K562 (cell line): ENCODE measurements around the gene ALKBH8. TPM values are rescaled to one million over a fixed set of nuclear protein-coding genes. Genes with fewer than 3 reads are reported as not detected.

Source experiments
- ATAC-seq: fragments of 200-7000 bp; cut with Tn5 transposase; 3 replicates; pipeline ENCODE4 v1.9.1; 2020; ENCODE audit warnings: moderate library complexity
- BruUV-seq: library from RNA; stranded (reverse); fragments of 400-500 nt; replicated peaks from 2 replicates; lab custom pipeline; 2021; lab: Mats Ljungman, UMichigan
- CTCF ChIA-PET: fragments of 300-600 bp; formaldehyde crosslinking; extraction: SDS; loops from one replicate; lab custom pipeline; 2021; ENCODE audit warnings: low intra/inter-chr PET ratio; lab: Yijun Ruan, JAX
- POLR2A ChIA-PET: fragments of 300-600, 350-650 bp; sonication (Branson Sonifier 250); formaldehyde crosslinking; extraction: SDS; loops from one replicate; lab custom pipeline; 2021; ENCODE audit warnings: antibody characterized with exemption, inconsistent platforms; lab: Yijun Ruan, JAX
- DNase-seq, 4 experiments: peaks; one replicate each; pipeline versions ENCODE4 v3.0.0 to v3.0.0-alpha.2; 2011 to 2018; ENCODE audit warnings: low spot score in 3 of 4, mixed read lengths in 3 of 4; ENCODE audit errors: extremely low read depth in 1 of 4
- FAIRE-seq: peaks from 2 replicates; lab custom pipeline; 2011; peaks lifted over from hg19 to GRCh38; lab: Jason Lieb, UNC
- H2AFZ ChIP-seq: 2 replicates; pipeline ENCODE4 v1.6.0; 2011; ENCODE audit warnings: low read depth, low read length, control low read depth, inconsistent platforms
- H3K27ac ChIP-seq: fragments of 200-600 bp; 3 replicates; pipeline ENCODE4 v1.8.0; 2011; ENCODE audit warnings: low read depth, mild to moderate bottlenecking, control low read depth, inconsistent platforms, low read length, moderate library complexity, mixed read lengths; ENCODE audit errors: extremely low read depth
- H3K27me3 ChIP-seq, 2 experiments: fragments of 300-600 bp in 1 of 2; 2 replicates in 1 of 2; 3 replicates in 1 of 2; pipeline versions ENCODE4 v1.6.0 to v1.8.0; 2011; ENCODE audit warnings: inconsistent platforms in 2 of 2, low read length in 2 of 2, mild to moderate bottlenecking in 1 of 2, mixed read lengths in 1 of 2, moderate library complexity in 1 of 2; ENCODE audit not compliant: control insufficient read depth in 2 of 2, insufficient read depth in 2 of 2
- H3K36me3 ChIP-seq: fragments of 300-600 bp; 3 replicates; pipeline ENCODE4 v1.8.0; 2011; ENCODE audit warnings: mild to moderate bottlenecking, low read length, inconsistent platforms; ENCODE audit not compliant: control insufficient read depth, insufficient read depth
- H3K4me1 ChIP-seq, 2 experiments: fragments of 200-600 bp in 1 of 2; replicated peaks in 1 of 2; 2 replicates in 1 of 2; 3 replicates in 1 of 2; pipeline versions ENCODE4 v1.5.1 to v1.8.0; 2011; ENCODE audit warnings: inconsistent platforms in 2 of 2, low read length in 2 of 2, mild to moderate bottlenecking in 1 of 2, mixed read lengths in 1 of 2, moderate library complexity in 1 of 2; ENCODE audit not compliant: control insufficient read depth in 2 of 2, insufficient read depth in 2 of 2
- H3K4me2 ChIP-seq: 2 replicates; pipeline ENCODE4 v1.6.1; 2011; ENCODE audit warnings: low read length, control low read depth, inconsistent platforms, mixed read lengths; ENCODE audit not compliant: insufficient read depth
- H3K4me3 ChIP-seq: fragments of 200-600 bp; sonication (generic), shearing (Covaris generic); 2 replicates; pipeline ENCODE4 v1.5.1; 2016; ENCODE audit warnings: control low read depth, inconsistent platforms
- H3K79me2 ChIP-seq: fragments of 200-600 bp; 3 replicates; pipeline ENCODE4 v1.8.0; 2011; ENCODE audit warnings: low read length, inconsistent platforms; ENCODE audit not compliant: control insufficient read depth, insufficient read depth
- H3K9ac ChIP-seq, 2 experiments: 2 replicates each; pipeline versions ENCODE4 v1.6.0 to v1.6.1; 2011; ENCODE audit warnings: low read depth in 2 of 2, low read length in 2 of 2, control low read depth in 1 of 2, inconsistent platforms in 1 of 2, mild to moderate bottlenecking in 1 of 2, mixed read lengths in 1 of 2; ENCODE audit not compliant: insufficient read depth in 1 of 2
- H3K9me1 ChIP-seq: one replicate; pipeline ENCODE4 v1.6.0; 2011; ENCODE audit warnings: inconsistent platforms, mild to moderate bottlenecking, low read length, moderate library complexity; ENCODE audit not compliant: control insufficient read depth, insufficient read depth
- H3K9me3 ChIP-seq: replicated peaks from 2 replicates; pipeline ENCODE4 v1.5.1; 2011; ENCODE audit warnings: low read depth, low read length, inconsistent platforms; ENCODE audit not compliant: control insufficient read depth, insufficient read depth
- H4K20me1 ChIP-seq: replicated peaks from 2 replicates; pipeline ENCODE4 v1.6.1; 2011; ENCODE audit warnings: low read length, inconsistent platforms, mixed read lengths; ENCODE audit not compliant: control insufficient read depth, insufficient read depth
- BDP1 ChIP-seq: IDR thresholded peaks from 3 replicates; pipeline ENCODE4 v1.6.1; 2011; ENCODE audit not compliant: insufficient read length, insufficient read depth
- GATAD2B ChIP-seq: fragments of 450-650 bp; IDR thresholded peaks from 2 replicates; pipeline ENCODE4 v1.6.1; 2017; ENCODE audit warnings: mild to moderate bottlenecking, borderline replicate concordance
- NFIX ChIP-seq: fragments of 250-450 bp; sonication (Bioruptor Pico); IDR thresholded peaks from 2 replicates; pipeline ENCODE4 v1.4.0; 2020; ENCODE audit warnings: low read depth, mild to moderate bottlenecking, moderate library complexity
- SMC3 ChIP-seq: conservative IDR thresholded peaks from 2 replicates; pipeline ENCODE4 v1.6.1; 2011; ENCODE audit warnings: low read depth, low read length, improper control_type of control experiment; ENCODE audit not compliant: insufficient read depth
- SPI1 ChIP-seq: IDR thresholded peaks from 2 replicates; pipeline ENCODE4 v1.6.1; 2011; ENCODE audit warnings: low read depth, low read length, control low read depth, borderline replicate concordance
- WGBS: fragments of 100-300 bp; shearing (Covaris generic); methylation state at CpG from one replicate; pipeline ENCODE4 v1.1.6; 2016; ENCODE audit warnings: low coverage, mixed read lengths; ENCODE audit not compliant: insufficient coverage; ENCODE audit errors: missing lambda C conversion rate; 5-methylcytosine and 5-hydroxymethylcytosine counted together
- in situ Hi-C: fragments of 300-500 bp; cut with MboI; formaldehyde crosslinking; loops from 4 replicates; pipeline ENCODE4 v1.15.0; 2018; ENCODE audit warnings: inconsistent platforms, mixed read lengths
- intact Hi-C: fragments of 100-400 bp; cut with micrococcal nuclease; formaldehyde crosslinking; loops from 2 replicates; pipeline ENCODE4 v1.14.2; 2022
- polyA plus RNA-seq, 8 experiments: library from polyadenylated mRNA; depleted of rRNA in 4 of 8; stranded (reverse) in 5 of 8; unstranded in 3 of 8; fragments of >200 nt; fragmentation: Nextera tagmentation in 2 of 8; fragmentation: Illumina TruSeq in 1 of 8; extraction: Ambion mirVana in 2 of 8; extraction: Trizol in 1 of 8; gene quantifications; 2 replicates each; pipeline versions ENCODE4 v1.2.1 to v1.2.3, GENCODE V29; 2011 to 2014; ENCODE audit warnings: inconsistent platforms in 1 of 8, missing spikeins in 1 of 8
- total RNA-seq, 7 experiments: library from RNA; depleted of rRNA in 6 of 7; stranded (reverse); fragments of >200 nt in 6 of 7; fragmentation: Illumina TruSeq in 2 of 7; extraction: Trizol in 2 of 7; gene quantifications; 2 replicates each; pipeline versions ENCODE4 v1.2.1 to v1.2.3, GENCODE V29; 2011 to 2021; ENCODE audit warnings: low replicate concordance in 1 of 7
- TF ChIP-seq, protein P1 (sequence below), 3 experiments: IDR thresholded peaks in 2 of 3; conservative IDR thresholded peaks in 1 of 3; 2 replicates each; pipeline ENCODE4 v1.5.1; 2011 to 2012; ENCODE audit warnings: low read length in 3 of 3, mild to moderate bottlenecking in 3 of 3, control low read depth in 2 of 3, improper control_type of control experiment in 1 of 3, inconsistent platforms in 1 of 3, low read depth in 1 of 3, mixed read lengths in 1 of 3, moderate library complexity in 1 of 3; ENCODE audit not compliant: insufficient read depth in 2 of 3
- TF ChIP-seq, protein P2 (sequence below): IDR thresholded peaks from 2 replicates; pipeline ENCODE4 v1.6.1; 2012; ENCODE audit warnings: low read depth, low read length, improper control_type of control experiment, borderline replicate concordance
- TF ChIP-seq, protein P3 (sequence below), 2 experiments: fragments of 450-650 bp in 1 of 2; sonication (generic) in 1 of 2; formaldehyde crosslinking; conservative IDR thresholded peaks; 2 replicates each; pipeline versions ENCODE4 v1.4.0 to v1.8.1; 2020 to 2022; ENCODE audit warnings: mild to moderate bottlenecking in 1 of 2, missing genetic modification reagents in 1 of 2

The ALKBH8 gene
- total and polyA plus RNA-seq, 9 of the 15 experiments (the other 6 are each of a cell fraction or from before 2014, with no cell fraction given) = 4.3 to 14.4 (median 9.1) TPM

DNA sequence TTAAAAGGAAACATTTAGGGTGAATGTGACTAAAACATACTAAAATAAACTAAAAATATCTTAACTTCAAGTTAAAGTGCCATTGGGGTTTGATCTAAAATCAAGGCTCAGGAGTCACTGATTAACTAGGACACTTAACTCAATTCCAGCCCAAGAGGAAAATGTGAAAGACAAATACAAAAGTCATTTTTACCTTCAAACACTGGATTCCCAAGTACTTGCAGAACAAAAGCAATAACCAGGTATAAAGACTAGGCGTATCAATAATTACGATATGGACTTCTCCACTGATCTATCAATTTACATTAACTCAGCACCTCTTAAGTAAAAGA is 15.6 kb downstream of the ALKBH8 start:
- POLR2A ChIA-PET = interaction anchor here (1.0 kb wide), 1 partner anchor 140 kb away, joined by 3 read pairs; no protein-coding TSS in a partner anchor

DNA sequence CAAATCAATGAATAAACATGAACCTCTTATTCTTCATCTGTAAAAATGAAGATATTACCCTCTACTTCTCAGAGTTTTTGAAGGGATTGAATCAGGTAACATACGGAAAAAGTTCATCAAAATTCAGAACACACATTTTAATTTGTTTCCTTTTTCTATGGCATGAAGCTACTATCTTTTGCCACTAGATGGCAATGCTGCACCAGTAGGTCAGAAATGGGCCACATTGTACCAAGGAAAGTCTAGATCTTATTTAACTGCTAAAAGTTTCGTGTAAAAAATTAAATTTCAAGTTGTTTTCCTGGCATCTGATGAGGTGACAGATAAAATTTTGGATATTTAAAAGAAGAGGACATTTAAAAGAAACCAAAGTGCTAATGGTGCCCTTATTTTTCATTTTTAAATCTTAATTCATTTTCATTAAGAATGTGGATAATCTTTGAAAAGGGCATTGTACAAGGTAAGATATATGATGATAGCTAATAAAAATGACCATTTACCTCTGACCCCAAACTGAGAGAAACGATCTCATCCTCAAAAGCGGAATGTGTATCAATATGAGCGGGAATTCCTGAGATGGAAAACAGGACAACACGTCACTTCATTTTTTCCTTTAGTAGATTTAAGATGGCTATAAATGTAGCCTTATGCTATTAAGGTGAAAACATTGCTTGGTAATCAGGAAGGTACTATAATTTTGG is 16.1 kb downstream of the ALKBH8 start:
- in situ Hi-C loops (no loop called here), intact Hi-C loops (loop anchor here (1.0 to 10.0 kb wide), 3 partner anchors 55 to 295 kb away; no protein-coding TSS in a partner anchor)
- ATAC-seq (peak; percentile 77), DNase-seq (peak; percentile 36 to 60 (median 38)), FAIRE-seq (peak; percentile 90)
- ChIA-PET POLR2A (interaction anchor here (1.0 kb wide), 3 partner anchors 9 to 140 kb away, joined by 3 to 5 read pairs (median 4); no protein-coding TSS in a partner anchor), CTCF (interaction anchor here (0.6 to 1.6 kb wide), 4 partner anchors 55 to 457 kb away, joined by 3 to 8 read pairs (median 4); no protein-coding TSS in a partner anchor)
- BruUV-seq = no TSS peak
- H4K20me1 ChIP-seq = no peaks in the 10 kb centered on the region
- H2AFZ ChIP-seq = no peak overlapping the region
- H3K9ac ChIP-seq = no peak overlapping the region
- H3K79me2 ChIP-seq = no peaks in the 10 kb centered on the region
- no peak overlapping the region for H3K4me2 ChIP-seq
- peaks cover 47% of the 10 kb centered on the region; the same call in 2 of the 3 replicates for H3K36me3 ChIP-seq
- no peaks in the 10 kb centered on the region for H3K9me1 ChIP-seq
- H3K4me1 ChIP-seq = no peaks in the 10 kb centered on the region
- H3K27ac ChIP-seq = no peak overlapping the region
- H3K9me3 ChIP-seq = no peaks in the 10 kb centered on the region
- 54% methylated on average over 6 of the region's 6 CpGs for WGBS
- no peak overlapping the region for H3K4me3 ChIP-seq
- H3K27me3 ChIP-seq = no peaks in the 10 kb centered on the region
- TF ChIP-seq, protein P1, sequence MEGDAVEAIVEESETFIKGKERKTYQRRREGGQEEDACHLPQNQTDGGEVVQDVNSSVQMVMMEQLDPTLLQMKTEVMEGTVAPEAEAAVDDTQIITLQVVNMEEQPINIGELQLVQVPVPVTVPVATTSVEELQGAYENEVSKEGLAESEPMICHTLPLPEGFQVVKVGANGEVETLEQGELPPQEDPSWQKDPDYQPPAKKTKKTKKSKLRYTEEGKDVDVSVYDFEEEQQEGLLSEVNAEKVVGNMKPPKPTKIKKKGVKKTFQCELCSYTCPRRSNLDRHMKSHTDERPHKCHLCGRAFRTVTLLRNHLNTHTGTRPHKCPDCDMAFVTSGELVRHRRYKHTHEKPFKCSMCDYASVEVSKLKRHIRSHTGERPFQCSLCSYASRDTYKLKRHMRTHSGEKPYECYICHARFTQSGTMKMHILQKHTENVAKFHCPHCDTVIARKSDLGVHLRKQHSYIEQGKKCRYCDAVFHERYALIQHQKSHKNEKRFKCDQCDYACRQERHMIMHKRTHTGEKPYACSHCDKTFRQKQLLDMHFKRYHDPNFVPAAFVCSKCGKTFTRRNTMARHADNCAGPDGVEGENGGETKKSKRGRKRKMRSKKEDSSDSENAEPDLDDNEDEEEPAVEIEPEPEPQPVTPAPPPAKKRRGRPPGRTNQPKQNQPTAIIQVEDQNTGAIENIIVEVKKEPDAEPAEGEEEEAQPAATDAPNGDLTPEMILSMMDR (IDR thresholded peaks at IDR 0.05 in 2 of 3, conservative IDR thresholded peaks at IDR 0.05 in 1 of 3; ENCODE audit: insufficient read depth in 2 of 3, low read depth in 1 of 3, low read length in 3 of 3) = peak; percentile 56 to 85 (median 71); a peak in 5 of 6 replicates
- TF ChIP-seq SMC3 (peak; percentile 53), GATAD2B (0 out of 2 replicates have a peak, but pooled peaks have one; percentile 21), NFIX (no peak), SPI1 (no peak)
- TF ChIP-seq, protein P2, sequence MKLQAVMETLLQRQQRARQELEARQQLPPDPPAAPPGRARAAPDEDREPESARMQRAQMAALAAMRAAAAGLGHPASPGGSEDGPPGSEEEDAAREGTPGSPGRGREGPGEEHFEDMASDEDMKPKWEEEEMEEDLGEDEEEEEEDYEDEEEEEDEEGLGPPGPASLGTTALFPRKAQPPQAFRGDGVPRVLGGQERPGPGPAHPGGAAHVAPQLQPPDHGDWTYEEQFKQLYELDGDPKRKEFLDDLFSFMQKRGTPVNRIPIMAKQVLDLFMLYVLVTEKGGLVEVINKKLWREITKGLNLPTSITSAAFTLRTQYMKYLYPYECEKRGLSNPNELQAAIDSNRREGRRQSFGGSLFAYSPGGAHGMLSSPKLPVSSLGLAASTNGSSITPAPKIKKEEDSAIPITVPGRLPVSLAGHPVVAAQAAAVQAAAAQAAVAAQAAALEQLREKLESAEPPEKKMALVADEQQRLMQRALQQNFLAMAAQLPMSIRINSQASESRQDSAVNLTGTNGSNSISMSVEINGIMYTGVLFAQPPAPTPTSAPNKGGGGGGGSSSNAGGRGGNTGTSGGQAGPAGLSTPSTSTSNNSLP = 0 out of 2 replicates have a peak, but pooled peaks have one; percentile 15
- TF ChIP-seq, protein P3, sequence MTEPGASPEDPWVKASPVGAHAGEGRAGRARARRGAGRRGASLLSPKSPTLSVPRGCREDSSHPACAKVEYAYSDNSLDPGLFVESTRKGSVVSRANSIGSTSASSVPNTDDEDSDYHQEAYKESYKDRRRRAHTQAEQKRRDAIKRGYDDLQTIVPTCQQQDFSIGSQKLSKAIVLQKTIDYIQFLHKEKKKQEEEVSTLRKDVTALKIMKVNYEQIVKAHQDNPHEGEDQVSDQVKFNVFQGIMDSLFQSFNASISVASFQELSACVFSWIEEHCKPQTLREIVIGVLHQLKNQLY (CRISPR knock-in tag; conservative IDR thresholded peaks at IDR 0.05) = no peak

More for the DNA sequence above, 15.6 kb downstream of the ALKBH8 start:
- Histone ChIP-seq H3K27ac (no peak overlapping the region), H2AFZ (no peak overlapping the region), H3K36me3 (peaks cover 47% of the 10 kb centered on the region; the same call in 2 of the 3 replicates)
- no peak for DNase-seq
- no peak for TF ChIP-seq BDP1
- TF ChIP-seq, all 486 proteins: peak for 0
- intact Hi-C loops (loop anchor here (1.0 to 10.0 kb wide), 3 partner anchors 55 to 295 kb away; no protein-coding TSS in a partner anchor), in situ Hi-C loops (loop anchor here (10.0 kb wide), 1 partner anchor 135 kb away; no protein-coding TSS in a partner anchor)
- H3K4me3 ChIP-seq = no peak overlapping the region
- BruUV-seq = no TSS peak
- no peaks in the 10 kb centered on the region for H3K9me3 ChIP-seq
- H3K27me3 ChIP-seq = no peaks in the 10 kb centered on the region
- no peak overlapping the region for H3K9ac ChIP-seq
- no peaks in the 10 kb centered on the region for H3K79me2 ChIP-seq
- WGBS = 95% methylated on average over 2 of the region's 2 CpGs
- ATAC-seq (no peak), FAIRE-seq (no peak)
- H3K4me1 ChIP-seq = no peaks in the 10 kb centered on the region
- H3K4me2 ChIP-seq = no peak overlapping the region
- H3K9me1 ChIP-seq = no peaks in the 10 kb centered on the region
- CTCF ChIA-PET = interaction anchor here (0.6 to 1.2 kb wide), 2 partner anchors 55 to 457 kb away, joined by 3 to 5 read pairs; no protein-coding TSS in a partner anchor
- no peaks in the 10 kb centered on the region for H4K20me1 ChIP-seq
